HEK293T (cell line): ENCODE data around the gene UGDH.
"Not testable (repeated sequence)": the region's sequence is repeated elsewhere in the genome, so short reads cannot be mapped to it uniquely, and the experiment has no call there.

ENCODE experiments used
- CTCF ChIA-PET: fragments of 350-600 bp; formaldehyde crosslinking; extraction: SDS; loops from one replicate; lab custom pipeline; 2021; ENCODE audit warnings: antibody characterized with exemption, inconsistent platforms; lab: Yijun Ruan, JAX
- POLR2A ChIA-PET: fragments of 350-600 bp; formaldehyde crosslinking; extraction: SDS; loops from one replicate; lab custom pipeline; 2020; ENCODE audit warnings: antibody characterized with exemption, inconsistent platforms; lab: Yijun Ruan, JAX
- DNase-seq: peaks from one replicate; pipeline ENCODE4 v3.0.0; 2012; ENCODE audit warnings: mixed read lengths; ENCODE audit errors: extremely low spot score
- ARNT ChIP-seq: fragments of 450-650 bp; IDR thresholded peaks from 2 replicates; pipeline ENCODE4 v1.6.1; 2017; ENCODE audit warnings: mild to moderate bottlenecking
- BHLHE40 ChIP-seq: fragments of 450-650 bp; IDR thresholded peaks from 2 replicates; pipeline ENCODE4 v1.6.1; 2016; ENCODE audit warnings: mild to moderate bottlenecking, moderate library complexity, borderline replicate concordance
- CTBP1 ChIP-seq: fragments of 450-650 bp; IDR thresholded peaks from 2 replicates; pipeline ENCODE4 v1.6.1; 2016; ENCODE audit warnings: borderline replicate concordance
- ELF4 ChIP-seq: fragments of 450-650 bp; IDR thresholded peaks from 2 replicates; pipeline ENCODE4 v1.6.1; 2017; ENCODE audit warnings: antibody characterized with exemption
- FOXA1 ChIP-seq: fragments of 450-650 bp; IDR thresholded peaks from 2 replicates; pipeline ENCODE4 v1.6.1; 2016; ENCODE audit warnings: mild to moderate bottlenecking
- FOXK2 ChIP-seq: fragments of 450-650 bp; IDR thresholded peaks from 2 replicates; pipeline ENCODE4 v1.6.1; 2016; ENCODE audit warnings: mild to moderate bottlenecking
- FOXM1 ChIP-seq: fragments of 450-650 bp; IDR thresholded peaks from 2 replicates; pipeline ENCODE4 v1.6.1; 2017; ENCODE audit warnings: mild to moderate bottlenecking, borderline replicate concordance
- HDGF ChIP-seq: fragments of 450-650 bp; IDR thresholded peaks from 2 replicates; pipeline ENCODE4 v1.6.1; 2017; ENCODE audit warnings: antibody characterized with exemption, borderline replicate concordance
- L3MBTL2 ChIP-seq: fragments of 450-650 bp; conservative IDR thresholded peaks from 2 replicates; pipeline ENCODE4 v1.6.1; 2016; ENCODE audit warnings: mild to moderate bottlenecking
- LEF1 ChIP-seq: fragments of 450-650 bp; IDR thresholded peaks from 2 replicates; pipeline ENCODE4 v1.6.1; 2017; ENCODE audit warnings: mild to moderate bottlenecking, borderline replicate concordance
- NFRKB ChIP-seq: fragments of 450-650 bp; IDR thresholded peaks from 2 replicates; pipeline ENCODE4 v1.6.1; 2016; ENCODE audit warnings: mild to moderate bottlenecking, moderate library complexity
- SP1 ChIP-seq: fragments of 450-650 bp; IDR thresholded peaks from 2 replicates; pipeline ENCODE4 v1.6.1; 2017
- SUZ12 ChIP-seq: fragments of 450-650 bp; IDR thresholded peaks from 2 replicates; pipeline ENCODE4 v1.6.1; 2016; ENCODE audit warnings: mild to moderate bottlenecking
- TARDBP ChIP-seq: fragments of 450-650 bp; IDR thresholded peaks from 2 replicates; pipeline ENCODE4 v1.6.1; 2016
- ZNF384 ChIP-seq: fragments of 450-650 bp; IDR thresholded peaks from 2 replicates; pipeline ENCODE4 v1.6.1; 2016
- TF ChIP-seq, protein P1 (sequence below): fragments of 450-650 bp; IDR thresholded peaks from 2 replicates; pipeline ENCODE4 v1.6.1; 2016

UGDH gene

GRCh38 chr4:39514888-39515401 is 12.3 kb downstream of the UGDH start:
- TF ChIP-seq BHLHE40 (no peak), FOXA1 (0 out of 2 replicates have a peak, but pooled peaks have one; percentile 37), SP1 (no peak)
- TF ChIP-seq, protein P1, sequence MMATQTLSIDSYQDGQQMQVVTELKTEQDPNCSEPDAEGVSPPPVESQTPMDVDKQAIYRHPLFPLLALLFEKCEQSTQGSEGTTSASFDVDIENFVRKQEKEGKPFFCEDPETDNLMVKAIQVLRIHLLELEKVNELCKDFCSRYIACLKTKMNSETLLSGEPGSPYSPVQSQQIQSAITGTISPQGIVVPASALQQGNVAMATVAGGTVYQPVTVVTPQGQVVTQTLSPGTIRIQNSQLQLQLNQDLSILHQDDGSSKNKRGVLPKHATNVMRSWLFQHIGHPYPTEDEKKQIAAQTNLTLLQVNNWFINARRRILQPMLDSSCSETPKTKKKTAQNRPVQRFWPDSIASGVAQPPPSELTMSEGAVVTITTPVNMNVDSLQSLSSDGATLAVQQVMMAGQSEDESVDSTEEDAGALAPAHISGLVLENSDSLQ, result no peak
- ChIA-PET CTCF (interaction anchor here (0.6 kb wide), 1 partner anchor 56 kb away, joined by 4 read pairs; no protein-coding TSS in a partner anchor), POLR2A (interaction anchor here (0.9 to 1.4 kb wide), 2 partner anchors 12 to 123 kb away, joined by 3 to 6 read pairs; partner anchors contain the start of gene UGDH)
- no peak for DNase-seq

- not testable (repeated sequence) for DNase-seq
- POLR2A ChIA-PET, result interaction anchor here (0.9 to 1.4 kb wide), 2 partner anchors 13 to 123 kb away, joined by 3 to 6 read pairs; partner anchors contain the start of gene UGDH
- CTCF ChIA-PET, result interaction anchor here (0.6 kb wide), 1 partner anchor 56 kb away, joined by 4 read pairs; no protein-coding TSS in a partner anchor
These were observed 13.0 kb downstream of the UGDH start for GRCh38 chr4:39514266-39514665.

GRCh38 chr4:39510348-39510929 is 16.8 kb downstream of the UGDH start:
- no peak for DNase-seq
- ChIA-PET CTCF (interaction anchor here (0.7 to 0.9 kb wide), 2 partner anchors 12 to 41 kb away, joined by 3 to 4 read pairs; no protein-coding TSS in a partner anchor), POLR2A (interaction anchor here (1.7 kb wide), 1 partner anchor 17 kb away, joined by 4 read pairs; the partner anchor contains the start of gene UGDH)
- TF ChIP-seq HDGF, result no peak
- TF ChIP-seq ELF4, result no peak
- no peak for TF ChIP-seq FOXK2
- no peak for TF ChIP-seq FOXM1
- no peak for TF ChIP-seq LEF1
- no peak for TF ChIP-seq BHLHE40
- TF ChIP-seq, protein P1, result no peak
- no peak for TF ChIP-seq NFRKB

GRCh38 chr4:39505581-39505980 is 21.7 kb downstream of the UGDH start:
- CTCF ChIA-PET, result no interaction called here
- TF ChIP-seq ARNT, result no peak
- TF ChIP-seq NFRKB, result no peak
- no peak for TF ChIP-seq HDGF
- TF ChIP-seq BHLHE40, result no peak
- TF ChIP-seq, protein P1, result no peak
- TF ChIP-seq L3MBTL2, result no peak
- TF ChIP-seq SUZ12, result no peak
- TF ChIP-seq SP1, result no peak
- no peak for TF ChIP-seq ELF4
- no peak for TF ChIP-seq CTBP1
- no peak for TF ChIP-seq FOXA1
- TF ChIP-seq TARDBP, result no peak
- TF ChIP-seq LEF1, result no peak
- TF ChIP-seq FOXM1, result no peak
- TF ChIP-seq ZNF384, result no peak
- TF ChIP-seq FOXK2, result no peak
- no peak for DNase-seq
- POLR2A ChIA-PET, result interaction anchor here (1.5 kb wide), 1 partner anchor 133 kb away, joined by 5 read pairs; the partner anchor contains the start of gene SMIM14

- no peak for DNase-seq
- TF ChIP-seq, protein P1, result no peak
- TF ChIP-seq ZNF384, result no peak
- TF ChIP-seq FOXM1, result no peak
- TF ChIP-seq HDGF, result no peak
- TF ChIP-seq SP1, result no peak
- TF ChIP-seq L3MBTL2, result no peak
- no peak for TF ChIP-seq SUZ12
- no peak for TF ChIP-seq ELF4
- TF ChIP-seq BHLHE40, result no peak
- no peak for TF ChIP-seq LEF1
- no peak for TF ChIP-seq NFRKB
- TF ChIP-seq FOXA1, result no peak
- no peak for TF ChIP-seq CTBP1
- TF ChIP-seq FOXK2, result no peak
- no peak for TF ChIP-seq TARDBP
- POLR2A ChIA-PET, result no interaction called here
- CTCF ChIA-PET, result no interaction called here
These were observed 22.7 kb downstream of the UGDH start for GRCh38 chr4:39504538-39504937.

DNA sequence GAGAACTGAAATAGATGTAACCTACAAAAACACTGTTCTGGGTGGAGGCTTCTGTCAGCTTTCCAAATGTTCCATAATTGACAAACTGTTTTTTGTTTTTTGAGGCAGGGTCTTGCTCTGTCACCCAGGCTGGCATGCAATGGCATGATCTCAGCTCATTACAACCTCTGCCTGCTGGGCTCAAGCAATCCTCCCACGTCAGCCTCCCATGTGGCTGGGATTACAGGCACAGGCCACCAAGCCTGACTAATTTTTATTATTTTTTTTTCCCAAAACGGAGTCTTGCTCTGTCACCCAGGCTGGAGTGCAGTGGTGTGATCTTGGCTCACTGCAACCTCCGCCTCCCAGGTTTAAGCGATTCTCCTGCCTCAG is 24.6 kb downstream of the UGDH start:
- DNase-seq, POLR2A ChIA-PET: not testable (repeated sequence)
- CTCF ChIA-PET, result interaction anchor here (0.6 kb wide), 1 partner anchor 43 kb away, joined by 3 read pairs; no protein-coding TSS in a partner anchor
